ENCODE results near the gene SCAI.
"Not testable (repeated sequence)": the region's sequence is repeated elsewhere in the genome, so short reads cannot be mapped to it uniquely, and the experiment has no call there.

Gene SCAI

DNA sequence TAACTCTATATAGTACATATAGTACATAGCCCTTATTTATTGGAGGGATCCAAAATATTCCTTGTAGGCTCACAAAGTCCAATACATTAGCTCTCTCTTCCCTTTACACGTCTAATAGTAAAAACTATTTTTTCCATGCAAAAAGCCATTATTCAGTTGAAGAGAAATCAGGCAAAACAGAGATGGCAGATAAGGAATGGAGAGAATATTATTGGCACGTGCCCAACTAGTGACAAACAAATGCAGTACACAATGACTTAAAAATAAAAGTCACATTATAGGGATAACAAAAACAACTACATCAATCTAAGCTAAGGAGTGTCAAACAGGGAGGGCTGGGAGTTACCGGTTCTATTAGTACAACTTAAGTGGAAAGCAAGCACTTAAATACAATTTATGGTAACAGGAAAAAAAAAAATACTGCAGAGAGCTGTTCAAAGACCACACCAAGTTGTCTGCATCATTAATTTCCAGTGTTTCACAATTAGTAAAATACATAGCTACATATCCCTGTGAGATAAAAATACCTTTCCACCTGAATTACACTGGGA is 4.1 kb upstream of the SCAI start:
- no peak for DNase-seq

DNA sequence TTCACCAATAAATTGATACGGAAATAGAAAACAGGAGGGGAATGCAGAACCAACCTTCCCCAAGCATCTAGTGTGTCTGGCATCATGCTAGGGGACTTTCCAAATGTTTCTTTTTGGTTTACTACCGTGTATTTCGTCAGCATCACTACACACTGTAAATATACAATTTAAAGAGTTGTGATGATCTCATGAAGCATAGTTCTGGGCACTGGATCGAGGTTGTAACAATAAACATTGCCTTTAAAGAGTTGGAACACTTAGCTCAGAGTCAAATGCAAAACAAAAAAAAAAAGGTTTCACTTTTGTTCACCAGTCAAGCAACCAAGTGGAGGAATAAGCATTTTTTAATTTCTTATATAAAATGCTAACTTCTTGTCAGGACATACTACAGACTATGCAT is 2.9 kb upstream of the SCAI start:
- no peak for DNase-seq

DNA sequence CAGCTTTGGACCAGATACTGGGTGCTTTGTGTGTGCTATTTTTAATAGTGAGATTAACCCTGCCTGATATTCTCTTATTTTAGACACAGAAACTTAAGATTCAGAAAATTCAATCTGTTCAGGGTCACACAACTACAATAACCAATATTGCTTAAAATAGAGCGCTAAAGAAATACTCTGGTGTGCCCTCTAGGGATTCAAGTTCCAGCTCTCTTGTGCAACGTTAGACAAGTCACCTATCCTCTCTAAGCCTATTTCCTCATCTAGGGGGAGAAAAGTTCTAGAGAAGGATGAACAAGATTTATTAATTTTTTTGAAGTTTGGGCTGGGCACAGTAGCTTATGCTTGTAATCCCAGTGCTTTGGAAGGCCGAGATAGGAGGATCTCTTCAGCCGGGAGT is 2.1 kb upstream of the SCAI start:
- DNase-seq = no peak

DNA sequence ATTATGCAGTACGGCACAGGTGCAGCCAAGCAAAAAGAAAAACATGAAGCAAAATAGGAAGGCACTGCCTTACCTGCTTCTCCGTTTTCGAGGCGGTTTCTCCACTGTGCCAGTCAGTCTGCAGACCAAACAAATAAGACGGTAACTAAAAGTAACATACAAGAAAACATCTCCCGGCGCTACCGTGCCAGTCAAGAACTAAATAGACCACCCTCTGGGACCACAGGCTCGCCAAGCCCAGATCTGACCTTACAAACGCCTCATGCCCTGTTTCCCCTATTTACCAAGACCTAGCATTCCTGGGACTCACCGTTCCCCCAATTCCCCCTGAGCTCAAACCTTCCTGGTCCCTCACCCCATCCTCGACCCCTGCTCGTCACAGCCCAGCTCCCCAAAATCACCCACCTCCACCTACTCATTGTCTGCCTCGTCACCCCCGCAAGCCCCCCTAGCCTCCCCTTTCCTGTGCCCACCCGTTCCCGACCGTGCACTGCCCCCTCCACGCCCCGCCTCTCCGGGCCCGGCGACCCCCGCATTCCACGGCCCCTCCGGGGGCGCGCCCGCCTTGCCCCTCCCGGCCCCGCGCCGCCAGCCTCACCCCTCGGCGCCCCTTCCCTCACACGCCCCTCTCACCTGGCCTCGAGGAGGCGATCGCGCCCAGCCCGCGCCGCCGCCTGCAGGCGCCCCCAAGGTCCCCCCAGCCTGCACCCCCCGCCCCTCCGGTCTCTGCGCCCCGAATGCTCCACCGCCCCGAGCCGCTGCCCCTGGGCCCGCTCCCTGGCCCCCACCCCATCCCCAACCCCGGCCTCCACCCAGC is 560 bp downstream of the SCAI start:
- no peak for DNase-seq

DNA sequence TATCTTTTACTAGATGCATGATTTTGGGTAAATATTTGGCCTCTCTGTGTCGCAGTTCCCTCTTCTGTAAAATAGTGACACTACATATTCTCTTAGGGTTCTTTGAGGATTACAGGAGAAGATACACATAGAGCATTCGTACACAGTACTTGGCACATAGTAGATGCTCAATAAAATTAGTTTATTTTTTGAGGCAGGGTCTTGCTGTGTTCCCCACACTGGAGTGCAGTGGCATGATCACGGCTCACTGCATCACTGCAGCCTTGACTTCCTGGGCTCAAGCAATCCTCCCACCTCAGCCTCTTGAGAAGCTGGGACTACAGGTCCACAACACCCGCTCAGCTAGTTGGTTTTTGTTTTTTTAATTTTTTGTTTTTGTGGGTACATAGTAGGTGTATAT is 1.6 kb downstream of the SCAI start:
- DNase-seq = no peak

DNA sequence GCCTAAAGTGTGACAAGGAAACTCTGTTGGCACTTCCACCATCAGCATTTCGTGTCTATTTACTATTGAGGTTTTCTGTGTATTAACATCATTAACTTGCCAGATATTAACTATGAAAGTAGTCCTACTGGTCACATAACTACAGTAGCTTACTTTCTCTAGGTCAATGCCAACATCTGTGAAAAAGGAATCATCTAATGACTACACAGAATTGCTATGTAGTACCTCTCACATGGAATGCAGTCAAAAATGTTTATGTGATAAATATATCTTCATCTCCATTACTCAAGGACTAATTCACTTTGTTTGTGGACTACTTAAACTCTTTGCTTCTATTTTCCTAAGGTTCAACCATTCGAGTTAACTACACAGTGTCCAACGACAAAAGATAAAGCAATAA is 2.1 kb downstream of the SCAI start:
- no peak for DNase-seq

DNA sequence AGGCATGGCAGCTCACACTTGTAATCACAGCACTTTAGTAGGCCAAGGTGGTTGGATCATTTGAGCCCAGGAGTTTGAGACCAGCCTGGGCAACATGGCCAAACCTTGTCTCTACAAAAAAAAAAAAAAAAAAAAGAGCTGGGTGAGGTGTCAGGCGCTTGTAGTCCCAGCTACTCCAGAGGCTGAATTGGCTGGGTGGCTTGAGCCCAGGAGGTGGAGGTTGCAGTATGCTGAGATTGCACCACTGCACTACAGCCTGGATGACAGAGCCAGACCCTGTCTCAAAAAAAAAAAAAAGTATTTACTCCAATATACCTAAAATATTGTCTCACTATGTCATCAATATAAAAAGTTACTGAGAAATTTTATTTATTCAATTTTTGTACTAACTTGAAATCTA is 2.8 kb downstream of the SCAI start:
- DNase-seq = no peak

DNA sequence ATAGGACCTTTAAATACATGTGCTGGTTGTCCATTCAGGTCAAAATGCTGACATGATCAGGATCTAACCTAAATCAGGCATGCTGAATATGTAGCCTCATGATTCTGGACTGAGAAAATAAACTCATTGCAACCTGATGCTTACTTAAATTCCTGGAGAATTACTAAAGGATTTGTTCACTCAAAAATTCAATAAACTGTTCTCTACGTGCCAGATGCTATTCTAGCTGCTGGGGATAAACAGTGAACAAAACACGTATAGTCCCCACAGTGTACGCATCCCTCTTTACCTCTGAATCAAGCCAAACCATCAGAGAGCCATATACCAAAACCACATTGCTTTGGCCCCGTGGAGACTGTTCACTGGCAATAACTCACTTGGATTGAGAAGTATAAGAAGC is 6.1 kb downstream of the SCAI start:
- DNase-seq = no peak

DNA sequence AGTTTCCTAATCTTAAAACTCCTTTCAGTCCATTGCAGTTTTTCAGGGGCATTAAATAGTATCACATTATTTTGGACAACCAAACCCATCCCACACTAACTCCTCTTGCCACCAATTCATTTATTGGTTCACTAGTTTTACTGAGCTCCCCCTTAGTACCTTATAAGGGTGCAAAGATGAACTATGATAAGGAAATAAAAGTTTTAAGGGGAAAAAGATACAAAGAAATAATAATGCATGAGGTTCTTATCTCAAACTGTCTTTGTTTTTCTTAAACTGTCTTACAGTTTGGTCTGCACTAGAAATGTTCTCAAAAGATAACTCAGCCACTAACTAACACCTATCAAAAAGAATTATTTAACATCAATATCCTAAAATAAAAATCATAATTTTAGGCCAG is 8.4 kb downstream of the SCAI start:
- DNase-seq = no peak

DNA sequence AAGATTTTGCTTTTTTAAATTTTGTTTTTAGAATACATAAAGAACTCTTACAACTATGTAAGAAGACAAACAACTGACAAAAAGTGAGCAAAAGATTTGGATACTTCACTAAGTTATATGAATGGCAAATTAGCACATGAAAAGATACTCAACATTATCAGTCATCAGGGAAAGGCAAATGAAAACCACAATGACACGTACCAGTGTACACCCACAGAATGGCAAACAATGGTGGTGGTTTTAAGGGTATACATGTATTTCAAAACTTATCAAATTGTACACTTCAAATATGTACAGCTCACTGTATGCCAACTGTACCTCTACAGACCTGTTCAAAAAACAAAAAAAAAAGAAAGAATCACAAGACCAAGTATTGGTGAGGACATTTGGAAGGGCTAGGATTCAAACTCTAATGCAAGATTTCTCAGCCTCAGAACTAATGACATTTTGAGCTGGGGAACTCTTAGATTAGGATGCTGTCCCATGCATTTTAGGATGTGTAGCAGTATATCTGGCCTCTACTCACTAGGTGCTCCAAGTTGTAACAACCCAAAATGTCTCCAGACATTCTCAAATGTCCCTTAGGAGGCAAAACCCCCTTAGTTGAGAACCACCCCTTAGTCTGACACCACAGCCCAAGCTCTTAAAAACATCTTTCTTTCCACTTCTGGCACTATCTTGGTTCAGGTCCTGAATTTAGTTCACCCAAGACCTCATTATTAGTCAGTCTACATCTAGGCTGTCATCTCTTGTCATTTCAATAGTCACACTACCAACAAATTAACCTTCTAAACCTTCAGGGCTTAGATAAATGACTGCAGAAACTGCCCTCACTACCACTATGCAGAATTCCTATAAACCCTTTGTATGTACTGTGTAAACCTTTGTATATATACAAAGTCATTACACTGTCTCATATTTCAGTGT is 9.7 kb downstream of the SCAI start:
- DNase-seq = no peak

DNA sequence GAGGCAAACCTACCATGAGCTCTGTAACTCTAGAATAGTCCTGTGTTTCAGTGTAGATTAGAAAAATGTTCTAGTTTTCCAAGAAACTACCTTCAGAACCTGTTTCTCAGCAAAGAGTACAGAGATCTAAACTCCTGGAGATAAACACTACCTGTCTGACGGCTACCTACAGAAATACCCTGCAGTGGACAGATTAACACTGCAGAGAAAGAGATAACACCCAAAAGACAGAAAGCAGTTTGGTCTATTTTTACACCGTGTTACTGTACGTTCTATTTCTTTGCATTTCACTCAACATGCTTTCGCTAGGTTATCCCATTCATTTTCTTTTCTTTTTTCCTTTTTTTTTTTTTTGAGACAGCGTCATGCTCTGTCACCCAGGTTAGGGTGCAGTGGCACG is 11.6 kb downstream of the SCAI start:
- no peak for DNase-seq

DNA sequence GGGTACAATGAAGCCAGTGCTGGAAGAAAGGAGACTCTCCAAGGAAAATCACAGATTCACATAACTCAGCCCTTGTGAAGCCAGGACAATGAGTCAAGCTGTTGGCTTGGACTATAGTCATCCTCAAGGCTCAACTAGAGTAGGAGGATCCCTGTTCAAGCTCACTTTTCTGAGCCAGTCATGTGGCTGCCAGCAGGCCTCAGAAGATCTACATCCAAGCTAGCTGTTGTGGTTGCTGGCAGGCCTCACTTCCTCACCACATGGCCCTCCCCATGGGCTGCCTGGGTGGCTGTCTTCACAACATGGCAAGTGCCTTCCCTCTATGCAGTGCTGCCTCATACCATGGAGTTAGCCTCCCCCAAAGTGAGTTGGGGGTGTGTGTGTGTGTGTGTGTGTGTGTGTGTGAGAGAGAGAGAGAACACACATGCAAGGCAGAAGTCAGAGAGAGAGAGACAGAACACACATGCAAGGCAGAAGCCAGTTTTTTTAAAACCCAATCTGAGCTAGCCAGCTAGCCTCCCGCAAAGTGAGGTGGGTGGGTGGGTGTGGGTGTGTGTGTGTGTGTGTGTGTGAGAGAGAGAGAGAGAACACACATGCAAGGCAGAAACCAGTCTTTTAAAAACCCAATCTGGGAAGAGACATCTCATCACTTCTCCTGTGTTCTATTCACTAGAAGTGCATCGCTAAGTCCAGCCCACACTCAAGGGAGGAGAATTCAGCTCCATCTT is 17.1 kb downstream of the SCAI start:
- DNase-seq = peak; percentile 88

DNA sequence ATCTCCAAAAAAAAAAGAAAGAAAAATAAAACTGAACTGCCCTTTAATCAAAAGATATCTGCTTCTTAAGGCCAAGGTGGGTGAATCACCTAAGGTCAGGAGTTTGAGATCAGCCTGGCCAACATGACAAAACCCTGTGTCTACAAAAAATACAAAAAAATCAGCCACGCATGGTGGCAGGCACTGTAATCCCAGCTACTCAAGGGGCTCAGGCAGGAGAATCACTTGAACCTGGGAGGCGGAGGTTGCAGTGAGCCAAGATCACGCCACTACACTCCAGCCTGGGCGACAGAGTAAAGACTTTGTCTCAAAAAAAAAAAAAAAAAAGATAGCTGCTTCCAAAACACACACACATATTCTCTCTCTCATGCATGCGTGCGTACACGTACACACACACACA is 17.8 kb downstream of the SCAI start:
- no peak for DNase-seq

DNA sequence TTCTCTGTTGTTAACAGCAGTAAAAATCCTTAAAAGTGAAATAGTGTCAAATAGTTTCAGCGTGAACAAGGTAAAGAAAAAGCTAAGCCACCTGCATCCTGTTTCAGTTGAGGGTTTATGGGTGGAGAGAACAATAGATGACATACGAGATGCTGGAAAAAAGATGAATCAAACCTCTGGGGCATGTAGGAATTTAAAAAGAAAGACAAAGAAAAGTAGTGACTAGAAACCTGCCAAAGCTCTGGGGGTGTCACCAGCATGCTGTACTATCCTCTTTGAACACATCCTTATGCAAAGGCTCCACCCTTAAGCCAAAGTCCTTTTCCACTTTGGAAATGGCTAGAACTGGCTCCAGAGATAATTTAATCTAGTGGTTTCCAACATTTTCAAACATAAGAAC is 22.2 kb downstream of the SCAI start:
- no peak for DNase-seq

DNA sequence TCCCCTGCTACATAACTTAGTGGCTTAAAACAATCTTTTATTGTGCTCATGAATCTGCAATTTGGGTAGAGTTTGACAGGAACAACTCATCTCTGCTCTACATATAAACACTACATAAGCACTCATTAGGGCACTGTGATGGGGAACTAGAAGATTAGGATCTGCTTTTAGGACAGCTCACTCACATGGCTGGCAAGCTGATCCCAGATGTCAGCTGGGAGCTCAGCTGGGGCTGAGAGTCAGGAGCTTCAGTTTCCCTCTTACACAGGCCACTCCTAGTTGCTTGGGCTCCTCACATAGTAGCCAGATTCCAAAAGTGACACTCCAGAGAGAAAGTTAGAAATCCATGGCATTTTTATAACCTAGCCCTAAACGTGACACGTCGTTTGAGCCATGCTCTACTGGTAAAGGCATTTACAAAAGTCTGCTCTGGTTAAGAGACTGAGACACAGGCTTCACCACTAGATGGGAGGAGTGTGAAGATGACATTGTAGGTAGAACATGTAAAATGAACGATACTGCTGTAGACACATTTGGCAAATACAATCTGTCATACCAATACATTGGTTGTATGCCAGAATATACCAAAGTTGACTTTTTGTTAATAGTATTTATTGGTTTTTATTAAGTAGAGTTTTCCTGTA is 23.6 kb downstream of the SCAI start:
- no peak for DNase-seq

DNA sequence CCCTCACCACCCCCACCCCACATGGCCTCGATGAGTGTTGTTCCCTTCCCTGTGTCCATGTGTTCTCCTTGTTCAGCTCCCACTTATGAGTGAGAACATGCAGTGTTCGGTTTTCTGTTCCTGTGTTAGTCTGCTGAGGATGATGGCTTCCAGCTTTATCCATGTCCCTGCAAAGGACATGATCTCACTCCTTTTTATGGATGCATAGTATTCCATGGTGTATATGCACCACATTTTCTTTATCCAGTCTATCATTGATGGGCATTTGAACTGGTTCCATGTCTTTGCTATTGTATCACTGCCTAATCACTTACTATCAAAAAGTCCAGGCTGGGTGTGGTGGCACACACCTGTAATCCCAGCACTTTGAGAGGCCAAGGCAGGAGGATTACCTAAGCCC is 24.6 kb downstream of the SCAI start:
- DNase-seq = not testable (repeated sequence)

DNA sequence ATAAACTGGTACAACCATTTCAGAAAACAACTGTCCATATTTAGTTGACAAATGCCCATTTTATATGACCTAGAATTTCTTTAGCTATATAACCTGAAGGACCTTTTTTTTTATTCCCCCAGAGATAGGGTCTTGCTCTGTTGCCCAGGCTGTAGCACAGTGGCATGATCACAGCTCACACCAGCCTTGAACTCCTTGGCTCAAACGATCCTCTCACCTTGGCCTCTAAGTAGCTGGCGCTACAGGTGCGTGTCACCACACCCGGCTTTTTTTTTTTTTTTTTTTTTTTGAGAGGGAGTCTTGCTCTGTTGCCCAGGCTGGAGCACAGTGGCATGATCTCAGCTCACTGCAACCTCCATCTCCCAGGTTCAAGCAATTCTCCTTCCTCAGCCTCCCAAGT is 28.8 kb downstream of the SCAI start:
- not testable (repeated sequence) for DNase-seq

DNA sequence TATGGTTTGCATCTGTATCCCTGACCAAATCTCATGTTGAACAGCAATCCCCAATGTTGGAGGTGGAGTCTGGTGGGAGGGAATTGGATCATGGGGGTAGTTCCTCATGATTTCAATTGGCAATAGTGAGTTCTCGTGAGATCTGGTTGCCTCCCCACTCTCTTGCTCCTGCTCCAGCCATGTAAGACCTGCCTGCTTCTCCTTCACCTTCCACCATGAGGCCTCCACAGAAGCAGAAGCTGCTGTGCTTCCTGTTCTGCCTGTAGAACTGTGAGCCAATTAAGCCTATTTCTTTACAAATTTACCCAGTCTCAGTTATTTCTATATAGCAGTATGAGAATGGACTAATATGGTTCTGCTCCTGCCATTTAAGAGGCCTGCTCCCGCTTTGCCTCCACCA is 32.9 kb downstream of the SCAI start:
- DNase-seq = no peak

DNA sequence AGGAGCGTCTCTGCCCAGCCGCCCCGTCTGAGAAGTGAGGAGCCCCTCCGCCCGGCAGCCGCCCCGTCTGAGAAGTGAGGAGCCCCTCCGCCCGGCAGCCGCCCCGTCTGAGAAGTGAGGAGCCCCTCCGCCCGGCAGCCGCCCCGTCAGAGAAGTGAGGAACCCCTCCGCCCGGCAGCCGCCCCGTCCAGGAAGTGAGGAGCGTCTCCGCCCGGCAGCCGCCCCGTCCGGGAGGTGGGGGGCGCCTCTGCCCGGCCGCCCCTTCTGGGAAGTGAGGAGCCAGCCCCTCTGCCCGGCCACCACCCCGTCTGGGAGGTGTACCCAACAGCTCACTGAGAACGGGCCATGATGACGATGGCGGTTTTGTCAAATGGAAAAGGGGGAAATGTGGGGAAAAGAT is 34.8 kb downstream of the SCAI start:
- not testable (repeated sequence) for DNase-seq

DNA sequence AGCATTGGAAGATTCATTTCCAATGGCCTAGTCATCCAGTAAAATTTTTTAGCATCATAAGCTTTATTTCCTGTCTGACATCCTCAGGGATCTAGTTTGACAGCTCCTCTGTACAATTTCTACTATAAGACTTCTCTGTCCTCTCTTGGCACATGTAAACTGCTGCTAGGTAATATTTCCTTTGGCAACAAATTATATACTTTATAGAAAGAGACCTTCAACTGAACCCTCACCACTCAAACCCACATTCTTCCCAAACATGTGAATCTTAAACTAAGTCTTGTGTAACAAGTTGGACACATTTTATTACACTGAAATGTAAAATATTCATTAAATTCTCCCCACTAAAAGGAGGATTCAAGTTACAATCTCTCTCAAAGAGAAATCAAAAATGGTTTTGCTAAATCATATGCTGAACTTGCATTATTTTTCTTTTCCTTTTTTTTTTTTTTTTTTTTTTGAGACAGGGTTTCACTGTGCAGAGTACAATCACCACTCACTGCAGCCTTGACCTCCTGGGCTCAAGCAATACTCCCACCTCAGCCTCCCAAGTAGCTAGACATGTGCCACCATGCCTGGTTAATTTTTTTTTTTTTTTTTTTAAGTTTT is 36.9 kb downstream of the SCAI start:
- no peak for DNase-seq

DNA sequence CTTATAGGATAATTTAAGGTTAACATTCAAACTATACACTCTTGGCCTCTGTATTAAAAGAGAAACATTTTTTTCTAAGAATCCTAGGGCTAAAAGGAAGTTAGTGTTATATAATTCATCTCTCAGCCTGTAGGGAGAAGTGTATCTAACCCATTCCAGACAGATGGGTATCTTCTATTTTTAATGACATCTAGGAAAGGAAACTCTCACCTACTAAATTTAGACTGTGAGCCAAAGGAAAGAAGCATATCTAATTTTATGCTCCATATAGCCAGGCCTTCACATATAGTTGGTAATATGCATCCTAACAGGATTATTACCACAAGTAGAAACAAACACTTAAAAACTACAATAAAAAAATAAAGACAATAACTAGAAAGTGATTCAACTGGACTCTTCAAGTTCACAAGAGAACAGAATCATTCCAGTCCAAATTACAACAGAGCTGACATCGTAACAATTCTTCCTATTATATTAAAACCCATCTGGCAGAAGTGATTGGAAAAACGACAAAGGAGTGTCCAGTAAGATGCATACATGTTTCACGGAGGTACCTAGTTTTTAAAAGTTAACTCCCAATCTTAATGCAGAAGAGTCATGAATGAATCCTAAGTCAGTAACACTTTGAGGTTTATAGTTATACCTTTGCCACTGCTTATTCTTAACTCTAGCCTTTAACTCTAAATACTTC is 39.4 kb downstream of the SCAI start:
- DNase-seq = no peak

DNA sequence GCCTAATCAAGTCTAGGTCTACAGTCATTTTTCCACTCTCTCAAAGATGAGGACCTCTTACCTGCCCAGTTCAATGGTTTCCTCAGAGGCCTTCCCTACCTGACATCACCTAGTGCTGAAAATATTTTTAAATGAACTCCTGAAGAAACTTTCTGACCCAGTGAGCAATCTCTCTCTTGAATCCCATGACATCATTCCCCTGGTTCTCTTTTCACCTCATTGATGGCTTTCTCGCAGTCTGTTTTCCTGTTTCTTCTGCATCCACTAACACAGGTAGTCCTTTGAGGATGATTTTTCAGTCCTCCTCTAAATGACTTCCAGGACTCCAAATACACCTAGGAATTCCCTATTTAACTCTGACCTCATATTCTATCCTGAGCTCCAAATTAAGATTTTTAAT is 40.3 kb downstream of the SCAI start:
- no peak for DNase-seq

All from GDM1 (cell line).